ENCODE results near the gene CD63.

CD63 gene

GRCh38 chr12:55729819-55730818 lies 1.3 kb upstream of the CD63 start:
- H3K27me3 Mint-ChIP-seq = no peaks in the 10 kb centered on the region
- peaks cover 56% of the 10 kb centered on the region for H3K4me1 Mint-ChIP-seq
- peak; percentile 71 for ATAC-seq
- DNase-seq = peak; percentile 43 to 66
- peak overlapping the region; percentile 89 to 95 for H3K4me3 Mint-ChIP-seq
- H3K9me3 Mint-ChIP-seq = no peaks in the 10 kb centered on the region
- H3K27ac Mint-ChIP-seq = peak overlapping the region; percentile 75 to 93

- Mint-ChIP-seq H3K27me3 (no peaks in the 10 kb centered on the region), H3K4me3 (peak overlapping the region; percentile 89 to 95), H3K27ac (no peak overlapping the region), H3K9me3 (no peaks in the 10 kb centered on the region), H3K4me1 (peaks cover 65% of the 10 kb centered on the region)
- ATAC-seq (peak; percentile 10), DNase-seq (no peak)
These were observed 447 bp downstream of the CD63 start for GRCh38 chr12:55728186-55728938.

- peak overlapping the region; percentile 84 to 89 for H3K4me3 Mint-ChIP-seq
- DNase-seq = no peak
- peaks cover 64% of the 10 kb centered on the region for H3K4me1 Mint-ChIP-seq
- H3K27me3 Mint-ChIP-seq = no peaks in the 10 kb centered on the region
- ATAC-seq = no peak
- no peaks in the 10 kb centered on the region for H3K9me3 Mint-ChIP-seq
- H3K27ac Mint-ChIP-seq = peak overlapping the region; percentile 7 to 85
These were observed 1.1 kb downstream of the CD63 start for GRCh38 chr12:55727643-55728185.

GRCh38 chr12:55726971-55727370 lies 1.8 kb downstream of the CD63 start:
- H3K9me3 Mint-ChIP-seq = no peaks in the 10 kb centered on the region
- DNase-seq (no peak), ATAC-seq (no peak)
- H3K27me3 Mint-ChIP-seq = no peaks in the 10 kb centered on the region
- H3K4me3 Mint-ChIP-seq = peak overlapping the region; percentile 84 to 89
- peak overlapping the region in 1 of 2 donors; percentile 7 for H3K27ac Mint-ChIP-seq
- peaks cover 56% of the 10 kb centered on the region for H3K4me1 Mint-ChIP-seq

- Mint-ChIP-seq H3K9me3 (no peaks in the 10 kb centered on the region), H3K27me3 (no peaks in the 10 kb centered on the region), H3K4me1 (peaks cover 51% of the 10 kb centered on the region), H3K27ac (no peak overlapping the region), H3K4me3 (no peak overlapping the region)
- DNase-seq = no peak
- ATAC-seq = no peak
These were observed 3.3 kb downstream of the CD63 start for GRCh38 chr12:55725556-55725955.

GRCh38 chr12:55724940-55725309 lies 3.9 kb downstream of the CD63 start:
- Mint-ChIP-seq H3K4me3 (no peak overlapping the region), H3K9me3 (no peaks in the 10 kb centered on the region), H3K27me3 (no peaks in the 10 kb centered on the region), H3K4me1 (peaks cover 45% of the 10 kb centered on the region), H3K27ac (peak overlapping the region in 1 of 2 donors; percentile 2)
- DNase-seq (no peak), ATAC-seq (no peak)

GRCh38 chr12:55724226-55724939 lies 4.4 kb downstream of the CD63 start:
- Mint-ChIP-seq H3K27me3 (no peaks in the 10 kb centered on the region), H3K4me3 (no peak overlapping the region), H3K27ac (peak overlapping the region in 1 of 2 donors; percentile 2), H3K9me3 (no peaks in the 10 kb centered on the region), H3K4me1 (peaks cover 40% of the 10 kb centered on the region)
- peak; percentile 54 for ATAC-seq
- peak; percentile 63 to 75 for DNase-seq

- Mint-ChIP-seq H3K27ac (peak overlapping the region in 1 of 2 donors; percentile 74), H3K9me3 (no peaks in the 10 kb centered on the region), H3K4me3 (no peak overlapping the region), H3K4me1 (peaks cover 45% of the 10 kb centered on the region), H3K27me3 (no peaks in the 10 kb centered on the region)
- no peak for ATAC-seq
- no peak for DNase-seq
These were observed 5.1 kb downstream of the CD63 start for GRCh38 chr12:55723516-55724225.

- Mint-ChIP-seq H3K4me1 (peaks cover 50% of the 10 kb centered on the region), H3K9me3 (no peaks in the 10 kb centered on the region), H3K27me3 (no peaks in the 10 kb centered on the region), H3K27ac (peak overlapping the region in 1 of 2 donors; percentile 71), H3K4me3 (no peak overlapping the region)
- no peak for ATAC-seq
- DNase-seq = no peak
These were observed 5.9 kb downstream of the CD63 start for GRCh38 chr12:55722948-55723347.

- Mint-ChIP-seq H3K4me1 (peaks cover 50% of the 10 kb centered on the region), H3K27me3 (no peaks in the 10 kb centered on the region), H3K27ac (no peak overlapping the region), H3K9me3 (no peaks in the 10 kb centered on the region), H3K4me3 (no peak overlapping the region)
- ATAC-seq (no peak), DNase-seq (no peak)
These were observed 7.1 kb downstream of the CD63 start for GRCh38 chr12:55721601-55722213.

- no peak overlapping the region for H3K27ac Mint-ChIP-seq
- no peak for ATAC-seq
- DNase-seq = no peak
- H3K4me3 Mint-ChIP-seq = no peak overlapping the region
- H3K4me1 Mint-ChIP-seq = peaks cover 45% of the 10 kb centered on the region
- no peaks in the 10 kb centered on the region for H3K9me3 Mint-ChIP-seq
- H3K27me3 Mint-ChIP-seq = no peaks in the 10 kb centered on the region
These were observed 7.8 kb downstream of the CD63 start for GRCh38 chr12:55720894-55721444.

GRCh38 chr12:55720071-55720564 lies 8.7 kb downstream of the CD63 start, which contains the start of gene RDH5:
TSS of gene RDH5 (plus strand) at chr12:55720393. CDS start at chr12:55721185, 792 bp downstream.
- H3K9me3 Mint-ChIP-seq = no peaks in the 10 kb centered on the region
- H3K4me1 Mint-ChIP-seq = peaks cover 45% of the 10 kb centered on the region
- no peak within 1 kb of the TSS for H3K4me3 Mint-ChIP-seq
- ATAC-seq = no peak
- no peak for DNase-seq
- H3K27ac Mint-ChIP-seq = no peak within 1 kb of the TSS
- H3K27me3 Mint-ChIP-seq = no peaks in the 10 kb centered on the region

GRCh38 chr12:55719371-55719770 lies 9.4 kb downstream of the CD63 start:
- H3K27me3 Mint-ChIP-seq = no peaks in the 10 kb centered on the region
- DNase-seq = no peak
- no peak for ATAC-seq
- H3K27ac Mint-ChIP-seq = no peak overlapping the region
- H3K4me3 Mint-ChIP-seq = no peak overlapping the region
- peaks cover 38% of the 10 kb centered on the region for H3K4me1 Mint-ChIP-seq
- H3K9me3 Mint-ChIP-seq = no peaks in the 10 kb centered on the region
